SH-SY5Y (cell line): ENCODE measurements around the gene INO80C.

Experiments
- GATA2 ChIP-seq: IDR thresholded peaks from 2 replicates; pipeline ENCODE4 v1.6.1; 2011; ENCODE audit warnings: mild to moderate bottlenecking, low read depth, low read length
- GATA3 ChIP-seq: IDR thresholded peaks from 2 replicates; pipeline ENCODE4 v1.6.1; 2011; ENCODE audit warnings: low read depth, mild to moderate bottlenecking, low read length, moderate library complexity

The INO80C gene

GRCh38 chr18:35516351-35516750 is 18.6 kb upstream of the INO80C start:
- no peak for TF ChIP-seq GATA2
- TF ChIP-seq GATA3, result no peak

GRCh38 chr18:35515460-35516130 is 17.8 kb upstream of the INO80C start:
- no peak for TF ChIP-seq GATA3
- TF ChIP-seq GATA2, result no peak

- TF ChIP-seq GATA3 (no peak), GATA2 (no peak)
These were observed 17.1 kb upstream of the INO80C start for GRCh38 chr18:35514752-35515459.

- TF ChIP-seq GATA2 (no peak), GATA3 (no peak)
These were observed 16.5 kb upstream of the INO80C start for GRCh38 chr18:35514283-35514682.

GRCh38 chr18:35513181-35513936 is 15.6 kb upstream of the INO80C start:
- TF ChIP-seq GATA3, result no peak
- no peak for TF ChIP-seq GATA2

- TF ChIP-seq GATA3 (no peak), GATA2 (no peak)
These were observed 15.0 kb upstream of the INO80C start for GRCh38 chr18:35512761-35513160.

GRCh38 chr18:35511833-35512232 is 14.1 kb upstream of the INO80C start:
- TF ChIP-seq GATA2 (no peak), GATA3 (no peak)

- TF ChIP-seq GATA2 (no peak), GATA3 (no peak)
These were observed 13.7 kb upstream of the INO80C start for GRCh38 chr18:35511428-35511827.

GRCh38 chr18:35510076-35510651 is 12.4 kb upstream of the INO80C start:
- TF ChIP-seq GATA3 (no peak), GATA2 (no peak)

- TF ChIP-seq GATA2 (no peak), GATA3 (no peak)
These were observed 11.1 kb upstream of the INO80C start for GRCh38 chr18:35508746-35509338.

GRCh38 chr18:35508030-35508429 is 10.3 kb upstream of the INO80C start:
- TF ChIP-seq GATA3, result no peak
- no peak for TF ChIP-seq GATA2

- no peak for TF ChIP-seq GATA2
- no peak for TF ChIP-seq GATA3
These were observed 9.9 kb upstream of the INO80C start for GRCh38 chr18:35507623-35508022.

GRCh38 chr18:35507192-35507591 is 9.4 kb upstream of the INO80C start:
- TF ChIP-seq GATA2 (no peak), GATA3 (no peak)
